ENCODE data around the gene GOLGB1.

The GOLGB1 gene

DNA sequence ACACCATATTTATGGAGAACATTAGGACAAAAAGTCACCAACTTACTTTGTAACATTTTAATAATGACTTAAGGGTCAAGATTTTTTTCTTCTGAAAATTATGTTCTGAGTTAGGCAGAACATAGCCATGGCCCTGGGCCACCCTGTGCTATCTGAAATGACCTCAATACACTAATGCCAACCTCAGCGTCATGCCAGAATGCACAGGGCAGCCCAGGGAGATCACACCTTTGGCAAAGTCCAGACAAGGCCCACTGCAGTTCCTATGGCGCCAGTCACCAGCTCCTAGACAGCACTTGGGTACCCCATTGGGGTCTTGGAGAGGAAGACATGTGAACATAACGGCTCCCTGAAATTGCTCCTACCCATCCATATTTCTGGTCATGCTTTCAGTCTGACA lies 121.9 kb downstream of the GOLGB1 start:
- DNase-seq (ENCODE audit: low spot score), result no peak

DNA sequence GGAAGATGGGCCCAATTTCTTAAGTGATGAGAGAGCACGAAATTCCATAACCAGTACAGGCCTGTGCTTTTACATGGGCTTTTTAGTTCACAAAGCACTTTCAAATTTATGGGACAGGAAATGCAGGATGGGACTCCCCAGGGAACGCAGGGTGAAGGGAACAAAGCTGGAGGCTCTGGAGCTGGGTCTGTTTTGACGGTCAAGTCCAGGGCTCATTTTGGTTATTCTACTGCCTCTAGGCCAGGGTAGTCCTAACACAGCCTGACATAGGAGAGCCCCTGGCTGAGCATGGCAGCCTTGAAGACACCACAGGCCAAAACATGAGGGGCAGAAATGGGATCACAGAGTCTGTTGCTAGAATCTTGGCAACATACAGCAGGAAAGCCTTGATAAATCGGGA lies 122.3 kb downstream of the GOLGB1 start:
- DNase-seq (ENCODE audit: low spot score), result no peak

DNA sequence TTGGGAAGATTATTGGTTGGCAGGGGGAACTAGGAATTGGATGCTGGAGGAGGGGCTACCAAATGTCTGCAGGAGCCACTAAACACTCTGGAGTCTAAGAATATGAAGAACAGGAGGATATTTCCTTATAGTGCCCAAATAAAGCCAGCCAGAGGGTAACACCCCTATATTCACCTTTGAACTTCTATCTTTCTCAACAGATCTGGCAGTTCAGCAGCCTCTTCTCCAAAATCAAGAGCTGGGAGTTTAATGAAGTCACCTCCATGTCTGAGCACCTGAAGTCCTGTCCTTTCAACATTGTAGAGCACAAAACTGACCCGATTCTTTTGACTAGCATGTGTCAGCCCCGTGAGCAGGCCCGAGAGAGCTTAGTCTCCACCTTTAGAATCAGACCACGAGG lies 123.0 kb downstream of the GOLGB1 start:
- DNase-seq (ENCODE audit: low spot score), result no peak

DNA sequence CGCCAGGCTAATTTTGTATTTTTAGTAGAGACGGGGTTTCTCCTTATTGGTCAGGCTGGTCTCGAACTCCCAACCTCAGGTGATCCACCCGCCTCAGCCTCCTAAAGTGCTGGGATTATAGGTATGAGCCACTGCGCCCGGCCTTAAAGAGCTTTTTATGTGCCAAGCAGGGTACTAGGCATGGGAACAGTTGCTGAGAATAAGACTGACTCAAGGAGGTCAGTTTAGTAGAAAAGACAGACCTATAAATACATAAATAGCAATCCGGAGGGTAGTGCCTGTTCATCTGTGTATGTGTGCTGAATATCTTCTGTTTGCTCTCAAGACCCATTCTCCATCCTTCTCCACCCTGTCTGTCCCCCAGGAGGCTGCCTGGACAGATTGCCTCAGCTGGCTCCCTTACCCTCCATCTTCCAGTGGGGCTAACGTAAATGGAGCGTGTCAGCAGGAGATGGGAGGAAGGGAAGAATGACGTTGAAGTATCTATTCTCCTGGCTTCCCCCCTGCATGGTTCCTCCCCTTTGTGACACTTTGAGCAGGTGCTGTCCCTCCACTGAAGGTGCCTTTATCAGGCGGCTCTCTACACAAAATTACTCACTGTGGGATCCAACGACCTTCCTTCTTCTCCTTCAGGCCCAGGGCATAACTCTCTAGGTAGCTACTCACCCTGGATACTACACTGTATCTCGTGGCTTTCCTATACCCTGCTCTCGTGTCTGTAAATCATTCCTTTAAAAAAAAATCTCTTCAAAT lies 125.2 kb downstream of the GOLGB1 start:
- no peak for DNase-seq (ENCODE audit: low spot score)

GRCh38 chr3:121621491-121621890 lies 128.1 kb downstream of the GOLGB1 start:
- no peak for DNase-seq (ENCODE audit: low spot score)

GRCh38 chr3:121619691-121620090 lies 129.8 kb downstream of the GOLGB1 start:
- DNase-seq (ENCODE audit: low spot score), result no peak

Data from activated CD4-positive, alpha-beta T cell treated with anti-CD3 and anti-CD28 coated beads, Interleukin-2, Interleukin-4, amounts not matched to agents 100 ng/mL and 50 ng/mL, durations not matched to agents 16 hours and 8 hours (primary cell).